H9 (cell line): ENCODE data around the gene DAD1. TPM values are rescaled to one million over a fixed set of nuclear protein-coding genes. Genes with fewer than 3 reads are reported as not detected.

Source experiments
- DNase-seq: peaks from one replicate; pipeline ENCODE4 v3.0.0-alpha.2; 2017
- H2AFZ ChIP-seq: one replicate; pipeline ENCODE4 v1.6.1; 2013; ENCODE audit warnings: mild to moderate bottlenecking, low read length, control low read depth, moderate library complexity
- H2AK5ac ChIP-seq: 2 replicates; pipeline ENCODE4 v1.6.1; 2013; ENCODE audit warnings: low read length, control low read depth, mixed read lengths; ENCODE audit not compliant: insufficient read length
- H2BK120ac ChIP-seq: one replicate; pipeline ENCODE4 v1.6.1; 2013; ENCODE audit warnings: low read depth, mild to moderate bottlenecking, low read length, control low read depth, inconsistent platforms; ENCODE audit not compliant: poor library complexity, severe bottlenecking
- H2BK12ac ChIP-seq: 2 replicates; pipeline ENCODE4 v1.6.1; 2013; ENCODE audit warnings: low read length, control low read depth, mixed read lengths, low read depth; ENCODE audit not compliant: insufficient read length
- H2BK15ac ChIP-seq: 2 replicates; pipeline ENCODE4 v1.6.1; 2013; ENCODE audit warnings: low read depth, low read length, control low read depth
- H2BK20ac ChIP-seq: one replicate; pipeline ENCODE4 v1.6.1; 2013; ENCODE audit warnings: low read depth, mild to moderate bottlenecking, low read length, control low read depth, inconsistent platforms; ENCODE audit not compliant: poor library complexity, severe bottlenecking
- H2BK5ac ChIP-seq: 2 replicates; pipeline ENCODE4 v1.6.1; 2013; ENCODE audit warnings: low read length, control low read depth, mixed read lengths; ENCODE audit not compliant: insufficient read length
- H3K14ac ChIP-seq: 2 replicates; pipeline ENCODE4 v1.6.1; 2013; ENCODE audit warnings: low read length, control low read depth; ENCODE audit not compliant: insufficient read depth
- H3K18ac ChIP-seq: 2 replicates; pipeline ENCODE4 v1.6.1; 2013; ENCODE audit warnings: low read depth, mild to moderate bottlenecking, mixed read lengths, low read length, control low read depth; ENCODE audit not compliant: insufficient read length
- H3K23ac ChIP-seq: 2 replicates; pipeline ENCODE4 v1.6.1; 2013; ENCODE audit warnings: low read length, control low read depth, mixed read lengths, low read depth; ENCODE audit not compliant: insufficient read length
- H3K23me2 ChIP-seq: 2 replicates; pipeline ENCODE4 v1.6.1; 2013; ENCODE audit warnings: low read depth, mild to moderate bottlenecking, mixed read lengths, low read length, control low read depth; ENCODE audit not compliant: insufficient read length, poor library complexity, severe bottlenecking
- H3K27ac ChIP-seq: 2 replicates; pipeline ENCODE4 v1.5.1; 2013; ENCODE audit warnings: low read length, control low read depth, mixed read lengths, low read depth; ENCODE audit not compliant: insufficient read length
- H3K27me3 ChIP-seq: 2 replicates; pipeline ENCODE4 v1.6.1; 2013; ENCODE audit warnings: low read length, control low read depth, inconsistent platforms; ENCODE audit not compliant: insufficient read depth
- H3K4ac ChIP-seq: 2 replicates; pipeline ENCODE4 v1.6.1; 2013; ENCODE audit warnings: low read depth, mild to moderate bottlenecking, control low read depth, inconsistent platforms, low read length, moderate library complexity
- H3K4me1 ChIP-seq: 2 replicates; pipeline ENCODE4 v1.6.1; 2013; ENCODE audit warnings: low read length, control low read depth, inconsistent platforms; ENCODE audit not compliant: insufficient read depth
- H3K4me2 ChIP-seq: 2 replicates; pipeline ENCODE4 v1.6.1; 2013; ENCODE audit warnings: low read length, control low read depth, mixed read lengths; ENCODE audit not compliant: insufficient read length, insufficient read depth
- H3K56ac ChIP-seq: 2 replicates; pipeline ENCODE4 v1.6.1; 2013; ENCODE audit warnings: low read depth, mild to moderate bottlenecking, mixed read lengths, low read length, control low read depth; ENCODE audit not compliant: insufficient read length
- H3K79me1 ChIP-seq: 2 replicates; pipeline ENCODE4 v1.6.1; 2013; ENCODE audit warnings: low read depth, mild to moderate bottlenecking, moderate library complexity, low read length, control low read depth, inconsistent platforms; ENCODE audit not compliant: insufficient read depth, poor library complexity, severe bottlenecking
- H3K79me2 ChIP-seq: 2 replicates; pipeline ENCODE4 v1.6.1; 2013; ENCODE audit warnings: low read length, control low read depth, inconsistent platforms; ENCODE audit not compliant: insufficient read depth
- H3K9ac ChIP-seq: 2 replicates; pipeline ENCODE4 v1.6.1; 2013; ENCODE audit warnings: low read length, control low read depth, mixed read lengths; ENCODE audit not compliant: insufficient read length; ENCODE audit errors: extremely low read depth
- H3K9me3 ChIP-seq: one replicate; pipeline ENCODE4 v1.6.1; 2013; ENCODE audit warnings: low read depth, low read length, inconsistent platforms; ENCODE audit not compliant: control insufficient read depth
- H3T11ph ChIP-seq: one replicate; pipeline ENCODE4 v1.6.1; 2013; ENCODE audit warnings: mild to moderate bottlenecking, low read length, control low read depth, inconsistent platforms
- H4K20me1 ChIP-seq: one replicate; pipeline ENCODE4 v1.6.1; 2013; ENCODE audit not compliant: control insufficient read depth, insufficient read length, insufficient read depth
- H4K5ac ChIP-seq: 2 replicates; pipeline ENCODE4 v1.6.1; 2013; ENCODE audit warnings: low read depth, mild to moderate bottlenecking, mixed read lengths, low read length, control low read depth; ENCODE audit not compliant: insufficient read length
- H4K8ac ChIP-seq: replicated peaks from 2 replicates; pipeline ENCODE4 v1.6.1; 2013; ENCODE audit warnings: low read length, control low read depth, mixed read lengths, low read depth; ENCODE audit not compliant: insufficient read length
- H4K91ac ChIP-seq: 2 replicates; pipeline ENCODE4 v1.6.1; 2013; ENCODE audit warnings: low read depth, mild to moderate bottlenecking, moderate library complexity, mixed read lengths, low read length, control low read depth; ENCODE audit not compliant: insufficient read length
- H3K27ac Mint-ChIP-seq, 3 experiments: 2 replicates in 2 of 3; 3 replicates in 1 of 3; pipeline ENCODE4 v1.8.0; 2020 to 2021; ENCODE audit warnings: mixed read lengths in 3 of 3, mild to moderate bottlenecking in 1 of 3, moderate library complexity in 1 of 3
- H3K27me3 Mint-ChIP-seq: 2 replicates; pipeline ENCODE4 v1.8.0; 2021; ENCODE audit warnings: low read depth, mild to moderate bottlenecking, moderate library complexity, mixed read lengths
- H3K36me3 Mint-ChIP-seq, 3 experiments: 2 replicates in 2 of 3; 3 replicates in 1 of 3; pipeline ENCODE4 v1.8.0; 2020 to 2021; ENCODE audit warnings: low read depth in 3 of 3, mixed read lengths in 3 of 3; ENCODE audit not compliant: insufficient read depth in 1 of 3
- H3K4me1 Mint-ChIP-seq, 2 experiments: 2 replicates each; pipeline ENCODE4 v1.8.0; 2020; ENCODE audit warnings: mixed read lengths in 2 of 2
- H3K4me3 Mint-ChIP-seq, 2 experiments: 2 replicates in 1 of 2; 3 replicates in 1 of 2; pipeline ENCODE4 v1.8.0; 2020 to 2021; ENCODE audit warnings: mild to moderate bottlenecking in 2 of 2, mixed read lengths in 2 of 2, moderate library complexity in 1 of 2
- H3K9me3 Mint-ChIP-seq, 2 experiments: 2 replicates in 1 of 2; 3 replicates in 1 of 2; pipeline ENCODE4 v1.8.0; 2020; ENCODE audit warnings: mild to moderate bottlenecking in 2 of 2, mixed read lengths in 2 of 2, moderate library complexity in 1 of 2
- CTCF ChIP-seq: fragments of 200-600 bp; sonication (generic); conservative IDR thresholded peaks from 3 replicates; pipeline ENCODE4 v1.8.0; 2021; ENCODE audit warnings: antibody characterized with exemption, mild to moderate bottlenecking
- whole genome bisulfite sequencing: extraction: QIAGEN DNeasy Blood & Tissue Kit; methylation state at CpG from one replicate; pipeline ENCODE4 v1.1.7; 2013; ENCODE audit warnings: missing lambda C conversion rate, low lambda C conversion rate, mixed read lengths; ENCODE audit not compliant: insufficient read length; ENCODE audit errors: extremely low coverage; 5-methylcytosine and 5-hydroxymethylcytosine counted together
- total RNA-seq: library from RNA; stranded (reverse); gene quantifications from 2 replicates; pipeline ENCODE4 v1.2.1, GENCODE V29; 2021

Gene DAD1
- total RNA-seq, 1 experiment from 2014 or later = 127 TPM

DNA sequence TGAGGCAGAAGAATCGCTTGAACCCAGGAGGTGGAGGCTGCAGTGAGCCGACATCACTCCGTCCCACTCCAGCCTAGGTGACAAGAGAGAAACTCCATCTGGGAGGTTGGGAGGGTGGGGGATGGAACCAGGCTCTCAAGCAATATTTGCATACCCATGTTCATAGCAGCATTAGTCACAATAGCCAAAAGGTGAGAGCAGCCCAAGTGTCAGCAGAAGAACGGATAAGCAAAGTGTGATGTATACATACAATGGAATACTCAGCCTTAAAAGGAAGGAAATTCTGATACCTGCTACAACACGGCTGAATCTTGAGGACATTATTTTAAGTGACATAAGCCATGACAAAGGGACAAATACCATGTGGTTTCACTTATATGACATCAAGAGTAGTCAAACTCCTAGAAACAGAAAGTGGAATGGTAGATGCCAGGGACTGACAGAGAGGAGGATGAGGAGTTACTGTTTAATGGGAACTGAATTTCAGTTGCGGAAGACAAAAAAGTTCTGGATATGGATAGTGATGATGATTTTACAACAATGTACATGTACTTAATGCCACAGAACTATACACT is 11.6 kb downstream of the DAD1 start:
- H3T11ph ChIP-seq = no peak overlapping the region
- WGBS = no CpG with 5 or more reads among the region's 6 CpGs
- no peak overlapping the region for H3K23ac ChIP-seq
- no peak overlapping the region for H4K5ac ChIP-seq
- H2BK120ac ChIP-seq = no peak overlapping the region
- no peak overlapping the region for H2AK5ac ChIP-seq
- no peaks in the 10 kb centered on the region for H4K20me1 ChIP-seq
- no peak overlapping the region for H4K91ac ChIP-seq
- no peak overlapping the region for H2AFZ ChIP-seq
- no peak overlapping the region for H3K9ac ChIP-seq
- H2BK12ac ChIP-seq = no peak overlapping the region
- no peak overlapping the region for H3K18ac ChIP-seq
- peaks cover 11% of the 10 kb centered on the region for H3K79me1 ChIP-seq
- Mint-ChIP-seq H3K27me3 (no peaks in the 10 kb centered on the region), H3K9me3 (no peaks in the 10 kb centered on the region), H3K27ac (no peak overlapping the region; a peak in 3 of 7 replicates), H3K36me3 (peaks cover 22 to 28% (median 27%) of the 10 kb centered on the region in 3 experiments; a peak in 6 of 7 replicates), H3K4me3 (no peak overlapping the region), H3K4me1 (peaks cover 3 to 4% of the 10 kb centered on the region in 2 experiments; a peak in 1 of 4 replicates)
- no peak overlapping the region for H3K14ac ChIP-seq
- no peak overlapping the region for H3K56ac ChIP-seq
- no peaks in the 10 kb centered on the region for H3K9me3 ChIP-seq
- H3K27me3 ChIP-seq = no peaks in the 10 kb centered on the region
- H2BK5ac ChIP-seq = no peak overlapping the region
- H3K4me1 ChIP-seq = no peaks in the 10 kb centered on the region; the same call in 1 of the 2 replicates
- DNase-seq = no peak
- H3K4ac ChIP-seq = no peak overlapping the region
- H3K27ac ChIP-seq = no peak overlapping the region
- H4K8ac ChIP-seq = no peak overlapping the region
- TF ChIP-seq CTCF = no peak
- peaks cover 3% of the 10 kb centered on the region; the same call in 1 of the 2 replicates for H3K79me2 ChIP-seq
- H3K23me2 ChIP-seq = no peaks in the 10 kb centered on the region
- H2BK15ac ChIP-seq = no peak overlapping the region
- no peak overlapping the region for H3K4me2 ChIP-seq
- no peak overlapping the region for H2BK20ac ChIP-seq
